ENCODE measurements around the gene AP2M1. TPM values are rescaled to one million over a fixed set of nuclear protein-coding genes. Genes with fewer than 3 reads are reported as not detected.

The AP2M1 gene
- total and polyA plus RNA-seq, 2 of the 8 experiments (the other 6 are each of a cell fraction or from before 2014, with no cell fraction given) = 403 to 454 TPM

GRCh38 chr3:184211718-184212117, 37.1 kb downstream of the AP2M1 start:
- Histone ChIP-seq H3K36me3 (ENCODE audit: control insufficient read depth in 2 of 4, insufficient read depth in 4 of 4, low read length in 3 of 4) (no peaks in the 10 kb centered on the region), H2BK5ac (ENCODE audit: low read depth, low read length) (no peak overlapping the region), H3K4me2 (ENCODE audit: insufficient read depth in 1 of 2, low read depth in 2 of 2, low read length in 2 of 2) (no peak overlapping the region), H3K14ac (ENCODE audit: insufficient read length) (no peak overlapping the region), H2AK5ac (ENCODE audit: low read depth, low read length) (no peak overlapping the region), H3K9me3 (ENCODE audit: insufficient read depth in 2 of 2, low read depth in 1 of 2, low read length in 1 of 2) (no peaks in the 10 kb centered on the region), H3K23me2 (ENCODE audit: low read depth, low read length) (no peaks in the 10 kb centered on the region), H2BK15ac (ENCODE audit: low read length) (no peak overlapping the region), H2BK12ac (ENCODE audit: low read depth, low read length) (no peak overlapping the region), H4K91ac (replicated peaks; ENCODE audit: insufficient read length, low read length) (no peak overlapping the region), H3K4ac (replicated peaks; ENCODE audit: insufficient read length, low read depth, low read length) (no peak overlapping the region), H3K4me1 (replicated peaks in 1 of 4; ENCODE audit: control insufficient read depth in 3 of 4, insufficient read depth in 4 of 4, low read length in 3 of 4) (no peaks in the 10 kb centered on the region), H3K56ac (replicated peaks; ENCODE audit: insufficient read length, low read depth, low read length) (no peak overlapping the region), H4K20me1 (replicated peaks in 1 of 2; ENCODE audit: control insufficient read depth in 1 of 2, insufficient read depth in 2 of 2, low read length in 2 of 2) (no peaks in the 10 kb centered on the region), H2BK20ac (ENCODE audit: low read length) (no peak overlapping the region), H4K5ac (ENCODE audit: insufficient read length, low read depth, low read length) (no peak overlapping the region), H3K27ac (ENCODE audit: low read depth, low read length) (no peak overlapping the region), H3K79me1 (ENCODE audit: low read depth, low read length) (no peaks in the 10 kb centered on the region), H3K23ac (ENCODE audit: insufficient read length) (no peak overlapping the region), H4K8ac (ENCODE audit: extremely low read depth, insufficient read depth, low read length) (no peak overlapping the region), H3K4me3 (ENCODE audit: extremely low read depth in 1 of 4, insufficient read depth in 2 of 4, low read depth in 3 of 4, low read length in 4 of 4) (no peak overlapping the region), H3K79me2 (ENCODE audit: control insufficient read depth in 1 of 2, insufficient read depth in 2 of 2, low read length in 2 of 2) (no peaks in the 10 kb centered on the region), H3K18ac (ENCODE audit: extremely low read depth, low read length) (no peak overlapping the region), H2AFZ (ENCODE audit: low read length) (no peak overlapping the region), H2BK120ac (replicated peaks; ENCODE audit: low read depth, low read length) (no peak overlapping the region), H3K9ac (replicated peaks in 1 of 4; ENCODE audit: extremely low read depth in 1 of 4, low read depth in 3 of 4, low read length in 3 of 4) (no peak overlapping the region), H3K27me3 (replicated peaks in 1 of 4; ENCODE audit: control insufficient read depth in 3 of 4, extremely low read depth in 1 of 4, insufficient read depth in 3 of 4, low read length in 3 of 4) (no peaks in the 10 kb centered on the region)
- CTCF ChIA-PET (ENCODE audit: partially characterized antibody) = interaction anchor here (3.2 kb wide), 1 partner anchor 15 kb away, joined by 40 read pairs; no protein-coding TSS in a partner anchor
- POLR2A ChIA-PET (ENCODE audit: partially characterized antibody) = no interaction called here
- DNase-seq (ENCODE audit: low read depth in 1 of 2, low spot score in 2 of 2) (no peak), FAIRE-seq (no peak)
- WGBS, 2 experiments (ENCODE audit: extremely low coverage in 1 of 2, insufficient coverage in 1 of 2, insufficient read length in 1 of 2, insufficient replicate concordance in 2 of 2, low coverage in 1 of 2, low lambda C conversion rate in 2 of 2, missing lambda C conversion rate in 1 of 2) = 92% methylated on average over 4 of the region's 5 CpGs; no CpG with 5 or more reads in 1 of the 2 experiments
- no peak for TF ChIP-seq YY1 (IDR thresholded peaks at IDR 0.05; ENCODE audit: low read depth, low read length)
- no peak for TF ChIP-seq BCL11A (IDR thresholded peaks at IDR 0.05; ENCODE audit: low read depth in 2 of 2, low read length in 2 of 2)
- TF ChIP-seq EP300 (IDR thresholded peaks at IDR 0.05; ENCODE audit: borderline replicate concordance in 1 of 2, low read depth in 2 of 2, low read length in 2 of 2) = no peak
- TF ChIP-seq TAF1 (IDR thresholded peaks at IDR 0.05; ENCODE audit: low read depth, low read length) = no peak
- TF ChIP-seq SIX5 (IDR thresholded peaks at IDR 0.05; ENCODE audit: low read depth, low read length) = no peak
- no peak for TF ChIP-seq RAD21 (IDR thresholded peaks at IDR 0.05 in 1 of 2, conservative IDR thresholded peaks at IDR 0.05 in 1 of 2; ENCODE audit: low read depth in 2 of 2, low read length in 2 of 2)
- TF ChIP-seq SAP30 (IDR thresholded peaks at IDR 0.05; ENCODE audit: insufficient read depth, insufficient replicate concordance, low read length) = no peak
- TF ChIP-seq RXRA (IDR thresholded peaks at IDR 0.05; ENCODE audit: insufficient read depth, low read depth, low read length) = no peak
- no peak for TF ChIP-seq E2F6 (IDR thresholded peaks at IDR 0.05)
- no peak for TF ChIP-seq SIRT6 (IDR thresholded peaks at IDR 0.05; ENCODE audit: low read length)
- TF ChIP-seq SP2 (IDR thresholded peaks at IDR 0.05; ENCODE audit: low read length) = no peak
- TF ChIP-seq ATF2 (IDR thresholded peaks at IDR 0.05; ENCODE audit: low read length) = no peak
